Endometrial microvascular endothelial cells (primary cell): ENCODE results near the gene SBDS. TPM values are rescaled to one million over a fixed set of nuclear protein-coding genes. Genes with fewer than 3 reads are reported as not detected.

ENCODE experiments used
- in situ Hi-C: cut with HindIII; loops from 2 replicates; pipeline ENCODE4 v1.10.0; 2017; ENCODE audit warnings: low sequenced_read_pairs, low pct_unique_long_range_greater_than_20kb; ENCODE audit errors: inconsistent ontology term
- total RNA-seq: library from RNA; depleted of rRNA; stranded (reverse); fragments of >200 nt; gene quantifications from one replicate; pipeline ENCODE4 v1.2.3, GENCODE V29; 2015; ENCODE audit errors: inconsistent ontology term

The SBDS gene
- total RNA-seq, 1 donor from 2014 or later, result 127 TPM

DNA sequence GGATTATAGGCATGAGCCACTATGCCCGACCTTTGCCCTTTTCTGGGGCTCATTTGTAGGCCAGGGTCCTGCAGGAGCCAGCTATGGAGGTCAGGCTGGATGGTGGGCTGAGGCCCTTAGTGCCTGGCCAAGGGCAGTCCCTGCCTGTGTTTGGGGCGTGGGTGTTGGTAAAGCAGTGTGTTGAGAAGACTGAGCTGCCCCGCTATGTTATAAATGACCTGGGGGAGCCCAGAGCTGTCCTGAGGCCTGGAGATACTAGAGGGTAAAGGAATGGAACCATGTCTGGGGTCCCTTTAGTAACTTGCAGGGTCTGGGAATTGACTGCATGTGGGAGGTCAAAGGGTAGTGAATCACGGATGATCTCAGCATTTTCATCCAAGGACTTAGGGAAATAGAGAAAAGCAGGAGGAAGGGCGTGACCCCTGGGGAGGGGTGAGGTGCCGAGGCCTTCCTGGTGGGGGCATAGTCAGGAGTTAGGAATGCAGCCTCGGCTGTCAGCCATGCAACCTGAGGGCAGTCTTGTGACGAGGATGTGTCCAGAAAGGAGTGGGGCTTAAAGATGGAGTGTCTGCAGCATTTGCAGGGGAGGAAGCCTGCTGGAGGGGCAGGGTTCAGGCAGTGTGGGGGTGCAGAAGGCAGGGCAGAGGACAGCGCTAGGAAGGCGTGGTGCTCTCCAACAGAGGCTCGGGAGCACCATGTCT, 42.9 kb downstream of the SBDS start:
- in situ Hi-C loops, result no loop called here

DNA sequence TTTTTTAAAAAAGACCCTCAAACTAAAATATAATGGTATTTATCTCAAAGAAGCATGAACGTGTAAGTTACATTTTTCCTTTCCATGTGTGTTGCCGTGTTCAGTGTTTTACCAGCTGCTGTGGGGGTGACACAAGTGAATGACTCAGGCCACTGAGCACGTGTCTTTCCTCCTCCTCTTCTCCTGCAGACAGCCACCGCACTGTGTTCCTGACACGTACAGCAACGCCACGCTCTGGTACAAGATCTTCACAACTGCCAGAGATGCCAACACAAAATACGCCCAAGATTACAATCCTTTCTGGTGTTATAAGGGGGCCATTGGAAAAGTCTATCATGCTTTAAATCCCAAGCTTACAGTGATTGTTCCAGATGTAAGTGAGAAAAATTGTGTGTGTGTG, 44.6 kb downstream of the SBDS start:
- in situ Hi-C loops, result no loop called here

DNA sequence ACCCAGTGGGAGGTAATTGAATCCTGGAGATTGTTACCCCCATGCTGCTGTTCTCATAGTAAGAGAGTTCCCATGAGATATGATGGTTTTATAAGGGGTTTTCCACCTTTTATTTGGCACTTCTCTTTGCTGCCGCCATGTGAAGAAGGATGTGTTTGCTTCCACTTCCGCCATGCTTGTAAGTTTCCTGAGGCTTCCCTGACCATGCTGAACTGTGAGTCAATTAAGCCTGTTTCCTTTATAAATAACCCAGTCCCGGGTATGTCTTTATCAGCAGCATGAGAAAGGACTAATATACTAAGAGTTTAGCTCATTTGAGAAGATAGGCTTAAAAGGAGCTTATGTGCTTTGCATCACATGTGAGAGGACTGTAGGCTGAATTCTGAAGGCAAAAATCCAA, 45.1 kb downstream of the SBDS start:
- in situ Hi-C loops, result no loop called here

DNA sequence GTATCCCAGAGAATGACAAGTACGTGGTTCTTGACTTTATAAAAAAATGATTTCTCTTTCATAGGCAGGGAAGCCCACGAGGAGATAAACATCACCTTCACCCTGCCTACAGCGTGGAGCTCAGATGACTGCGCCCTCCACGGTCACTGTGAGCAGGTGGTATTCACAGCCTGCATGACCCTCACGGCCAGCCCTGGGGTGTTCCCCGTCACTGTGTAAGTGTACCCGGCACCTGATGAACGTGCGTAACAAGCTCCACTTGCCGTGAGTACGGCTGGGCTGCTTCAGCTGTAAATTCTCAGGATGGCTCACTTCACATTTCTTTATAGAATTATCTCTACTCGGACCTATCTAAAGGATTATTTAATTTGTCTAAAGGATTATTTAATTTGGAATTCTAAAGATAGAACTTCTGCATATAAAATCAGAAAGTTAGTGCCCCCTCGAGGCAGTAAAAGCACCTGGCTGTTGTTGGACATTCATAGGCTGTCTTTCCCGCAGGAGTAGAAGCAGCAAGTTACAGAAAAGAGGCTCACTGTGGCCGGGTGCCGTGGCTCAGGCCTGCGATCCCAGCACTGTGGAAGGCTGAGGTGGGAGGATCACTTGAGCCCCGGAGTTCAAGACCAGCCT, 46.8 kb downstream of the SBDS start:
- in situ Hi-C loops, result no loop called here

DNA sequence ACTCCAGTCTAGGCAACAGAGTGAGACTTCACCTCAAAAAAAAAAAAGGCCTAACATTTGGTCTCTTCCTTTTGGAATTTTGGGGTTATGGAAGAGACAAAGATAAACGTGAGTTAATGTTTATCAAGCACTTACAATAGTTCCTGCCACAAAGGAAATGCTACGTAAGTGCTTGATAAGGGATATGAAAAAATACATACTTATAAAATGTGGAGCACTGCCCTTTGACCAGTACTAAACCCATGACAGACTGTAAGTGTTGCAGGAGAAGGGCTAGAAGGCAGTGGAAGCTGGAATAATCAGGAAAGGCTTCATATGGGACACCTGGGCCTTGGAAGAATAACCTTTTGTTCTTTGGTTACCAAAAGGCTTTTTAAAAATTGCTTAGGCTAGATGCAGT, 48.8 kb downstream of the SBDS start:
- in situ Hi-C loops, result no loop called here

DNA sequence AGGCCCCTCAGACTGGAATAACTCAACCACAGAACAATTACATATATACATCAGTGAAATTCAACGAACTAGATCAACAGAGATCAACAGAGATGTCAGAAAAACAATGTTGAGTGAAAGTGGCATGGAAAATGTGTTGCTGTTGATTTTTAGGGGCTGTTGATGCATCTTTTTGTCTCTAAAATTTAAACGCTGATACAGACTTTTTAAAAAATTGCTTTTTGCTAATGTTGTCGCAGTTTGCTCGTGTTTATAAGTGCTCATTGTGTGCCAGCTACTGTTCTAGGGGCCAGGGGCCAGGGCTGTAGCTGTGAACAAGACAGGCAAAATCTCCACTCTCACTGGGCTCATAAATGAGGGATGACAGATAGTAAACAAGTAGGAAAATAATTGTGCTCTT, 56.1 kb downstream of the SBDS start:
- in situ Hi-C loops, result no loop called here

DNA sequence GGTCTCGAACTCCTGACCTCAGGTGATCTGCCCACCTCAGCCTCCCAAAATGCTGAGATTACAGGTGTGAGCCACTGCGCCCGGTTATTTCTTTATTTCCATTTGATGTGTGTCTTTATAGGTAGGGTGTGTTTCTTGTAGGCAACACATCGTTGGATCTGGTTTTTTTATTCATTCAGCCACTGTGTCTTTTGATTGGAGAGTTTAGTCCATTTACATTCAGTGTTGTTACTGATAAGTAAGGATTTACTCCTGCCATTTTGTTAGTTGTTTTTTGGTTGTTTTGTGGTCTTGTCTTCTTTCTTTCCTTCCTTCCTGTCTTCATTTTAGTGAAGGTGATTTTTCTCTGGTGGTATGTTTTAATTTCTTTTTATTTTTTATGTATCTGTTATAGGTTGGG, 57.4 kb downstream of the SBDS start:
- in situ Hi-C loops, result no loop called here

Other genes starting within 250 kb of the SBDS start
- 102 TPM for gene TMEM248, start 74.4 kb downstream of the SBDS start, total RNA-seq
- gene TYW1, start 1.2 kb upstream of the SBDS start, total RNA-seq, result 22.4 TPM